Measurements from ENCODE around the gene PIMREG.
A peak's percentile ranks its signal among the peaks of the same experiment; 100 is the strongest.

Gene PIMREG

GRCh38 chr17:6435968-6436367 lies 8.3 kb upstream of the PIMREG start:
- H3K4me3 ChIP-seq (ENCODE audit: low read length): no peak overlapping the region
- TF ChIP-seq CTCF (IDR thresholded peaks at IDR 0.05; ENCODE audit: insufficient read depth, low read depth, low read length, missing control alignments): peak; percentile 81
- DNase-seq (ENCODE audit: low read depth): peak; percentile 78

- no peak for TF ChIP-seq CTCF (IDR thresholded peaks at IDR 0.05; ENCODE audit: insufficient read depth, low read depth, low read length, missing control alignments)
- DNase-seq (ENCODE audit: low read depth): no peak
- no peak overlapping the region for H3K4me3 ChIP-seq (ENCODE audit: low read length)
Measured at GRCh38 chr17:6437466-6437865, 6.8 kb upstream of the PIMREG start.

DNA sequence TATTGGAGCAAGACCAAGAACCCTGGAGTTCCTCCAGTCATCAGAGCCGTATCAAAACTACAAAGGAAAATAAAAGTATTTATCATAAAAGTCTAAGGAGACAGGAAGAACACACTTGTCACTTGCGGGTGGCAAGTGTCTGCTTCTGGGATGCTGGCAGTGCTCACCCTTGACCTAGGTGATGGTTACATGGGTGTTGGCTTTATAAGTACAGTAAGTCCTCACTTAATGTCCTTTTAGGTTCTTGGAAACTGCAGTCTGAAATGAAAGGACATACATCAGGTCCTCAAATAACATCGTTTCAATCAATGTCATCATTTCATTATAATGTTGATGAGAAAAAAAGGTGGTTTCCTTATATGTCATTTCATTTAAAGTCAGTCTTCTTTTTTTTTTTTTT lies 6.3 kb upstream of the PIMREG start:
- DNase-seq (ENCODE audit: low read depth): no peak
- no peak for TF ChIP-seq CTCF (IDR thresholded peaks at IDR 0.05; ENCODE audit: insufficient read depth, low read depth, low read length, missing control alignments)
- H3K4me3 ChIP-seq (ENCODE audit: low read length): no peak overlapping the region

GRCh38 chr17:6439951-6440350 lies 4.3 kb upstream of the PIMREG start:
- TF ChIP-seq CTCF (IDR thresholded peaks at IDR 0.05; ENCODE audit: insufficient read depth, low read depth, low read length, missing control alignments): no peak
- DNase-seq (ENCODE audit: low read depth): no peak
- H3K4me3 ChIP-seq (ENCODE audit: low read length): no peak overlapping the region

- DNase-seq (ENCODE audit: low read depth): no peak
- no peak for TF ChIP-seq CTCF (IDR thresholded peaks at IDR 0.05; ENCODE audit: insufficient read depth, low read depth, low read length, missing control alignments)
Measured at GRCh38 chr17:6442775-6443174, 1.5 kb upstream of the PIMREG start.

DNA sequence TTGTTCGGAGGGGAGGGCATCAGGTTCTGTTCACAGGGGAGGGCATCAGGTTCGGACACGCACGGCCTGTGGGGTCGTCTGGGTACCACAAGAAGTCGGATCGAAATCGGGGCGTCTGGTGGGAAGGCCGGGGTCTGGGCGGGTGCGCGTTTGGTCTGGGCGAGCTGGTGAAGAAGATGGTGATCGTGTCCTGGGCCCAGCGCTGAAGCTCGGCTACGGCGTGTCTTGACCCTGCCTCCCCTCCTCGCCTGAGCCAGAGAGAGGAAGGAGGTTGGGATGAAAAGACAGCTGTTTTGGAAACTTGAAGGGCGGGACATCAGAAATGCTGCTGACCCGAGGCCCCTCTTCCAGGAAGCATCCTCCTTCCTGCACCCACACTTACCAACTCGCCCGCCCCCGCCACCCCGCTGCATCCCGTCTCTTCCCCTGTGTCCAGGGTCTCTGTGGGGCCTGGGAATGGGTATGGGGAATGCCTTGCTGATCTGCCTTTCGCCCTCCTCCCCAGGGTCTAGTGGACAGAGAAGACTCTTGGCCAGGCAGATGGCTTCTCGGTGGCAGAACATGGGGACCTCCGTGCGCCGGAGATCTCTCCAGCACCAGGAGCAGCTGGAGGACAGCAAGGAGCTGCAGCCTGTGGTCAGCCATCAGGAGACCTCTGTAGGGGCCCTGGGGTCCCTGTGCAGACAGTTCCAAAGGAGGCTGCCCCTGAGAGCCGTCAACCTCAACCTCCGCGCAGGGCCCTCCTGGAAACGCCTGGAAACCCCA lies 498 bp downstream of the PIMREG start:
- no peak for TF ChIP-seq CTCF (IDR thresholded peaks at IDR 0.05; ENCODE audit: insufficient read depth, low read depth, low read length, missing control alignments)
- DNase-seq (ENCODE audit: low read depth): no peak
- H3K4me3 ChIP-seq (ENCODE audit: low read length): peak overlapping the region; percentile 65

More at GRCh38 chr17:6442775-6443174, 1.5 kb upstream of the PIMREG start:
- H3K4me3 ChIP-seq (ENCODE audit: low read length): no peak overlapping the region
